ENCODE results near the gene CDC20B. TPM values are rescaled to one million over a fixed set of nuclear protein-coding genes. Genes with fewer than 3 reads are reported as not detected.
A peak's percentile ranks its signal among the peaks of the same experiment; 100 is the strongest.

Gene CDC20B
- total RNA-seq = not detected
- long read RNA-seq = 0 reads

- intact Hi-C loops (cut with DNase I) = no loop called here
- ATAC-seq (ENCODE audit: poor library complexity) (peak; percentile 97), DNase-seq (peak; percentile 82)
These were observed at the start of gene CDC20B for GRCh38 chr5:55172937-55173686. CDC20B (minus strand) TSS chr5:55173177; CDS start chr5:55173000, 177 bp downstream.

GRCh38 chr5:55222092-55222984 is 49.4 kb upstream of the CDC20B start:
- intact Hi-C loops (cut with DNase I) = no loop called here
- ATAC-seq (ENCODE audit: poor library complexity) (no peak), DNase-seq (no peak)

- intact Hi-C loops (cut with DNase I) = no loop called here
- ATAC-seq (ENCODE audit: poor library complexity) (no peak), DNase-seq (no peak)
These were observed 47.6 kb upstream of the CDC20B start for GRCh38 chr5:55220433-55221185.

GRCh38 chr5:55219770-55220169 is 46.8 kb upstream of the CDC20B start:
- ATAC-seq (ENCODE audit: poor library complexity) = no peak
- intact Hi-C loops (cut with DNase I) = no loop called here
- DNase-seq = no peak

GRCh38 chr5:55218967-55219366 is 46.0 kb upstream of the CDC20B start:
- DNase-seq = no peak
- intact Hi-C loops (cut with DNase I) = no loop called here
- no peak for ATAC-seq (ENCODE audit: poor library complexity)

GRCh38 chr5:55211184-55211874 is 38.4 kb upstream of the CDC20B start:
- ATAC-seq (ENCODE audit: poor library complexity) = no peak
- intact Hi-C loops (cut with DNase I) = no loop called here
- DNase-seq = no peak

GRCh38 chr5:55205001-55205400 is 32.0 kb upstream of the CDC20B start:
- no peak for DNase-seq
- no peak for ATAC-seq (ENCODE audit: poor library complexity)
- intact Hi-C loops (cut with DNase I) = no loop called here

- no peak for ATAC-seq (ENCODE audit: poor library complexity)
- intact Hi-C loops (cut with DNase I) = no loop called here
- DNase-seq = no peak
These were observed 18.2 kb upstream of the CDC20B start for GRCh38 chr5:55191165-55191564.

GRCh38 chr5:55188656-55189540 is 15.9 kb upstream of the CDC20B start:
- intact Hi-C loops (cut with DNase I) = no loop called here
- DNase-seq = no peak
- no peak for ATAC-seq (ENCODE audit: poor library complexity)

- no peak for DNase-seq
- ATAC-seq (ENCODE audit: poor library complexity) = no peak
- intact Hi-C loops (cut with DNase I) = no loop called here
These were observed 14.4 kb upstream of the CDC20B start for GRCh38 chr5:55187370-55187769.

GRCh38 chr5:55180016-55180415 is 7.0 kb upstream of the CDC20B start:
- intact Hi-C loops (cut with DNase I) = no loop called here
- ATAC-seq (ENCODE audit: poor library complexity) (no peak), DNase-seq (no peak)

GRCh38 chr5:55177078-55177477 is 4.1 kb upstream of the CDC20B start:
- DNase-seq (no peak), ATAC-seq (ENCODE audit: poor library complexity) (no peak)
- intact Hi-C loops (cut with DNase I) = no loop called here

GRCh38 chr5:55176176-55176818 is 3.3 kb upstream of the CDC20B start:
- peak; percentile 65 for ATAC-seq (ENCODE audit: poor library complexity)
- intact Hi-C loops (cut with DNase I) = no loop called here
- DNase-seq = peak; percentile 47

GRCh38 chr5:55175781-55176175 is 2.8 kb upstream of the CDC20B start:
- intact Hi-C loops (cut with DNase I) = no loop called here
- DNase-seq = no peak
- ATAC-seq (ENCODE audit: poor library complexity) = no peak

- no peak for ATAC-seq (ENCODE audit: poor library complexity)
- intact Hi-C loops (cut with DNase I) = no loop called here
- no peak for DNase-seq
These were observed 782 bp upstream of the CDC20B start for GRCh38 chr5:55173687-55174230.

GRCh38 chr5:55172051-55172899 is 702 bp downstream of the CDC20B start:
- ATAC-seq (ENCODE audit: poor library complexity) = peak; percentile 85
- DNase-seq = no peak
- intact Hi-C loops (cut with DNase I) = no loop called here

All from Right ventricle myocardium superior (tissue), 1 donor.